Adipose tissue (tissue), 3 donors: ENCODE measurements around the gene HCRTR2. TPM values are rescaled to one million over a fixed set of nuclear protein-coding genes. Genes with fewer than 3 reads are reported as not detected.
"Not testable (repeated sequence)": the region's sequence is repeated elsewhere in the genome, so short reads cannot be mapped to it uniquely, and the experiment has no call there.

ENCODE experiments used
- H3K27ac ChIP-seq: one replicate; pipeline ENCODE4 v1.5.1; 2013; ENCODE audit warnings: low read depth, low read length
- WGBS, 3 donors: extraction: QIAGEN DNeasy Blood & Tissue Kit; methylation state at CpG; one replicate each; pipeline ENCODE4 v1.1.7; 2013; 5-methylcytosine and 5-hydroxymethylcytosine counted together
- polyA plus RNA-seq, 3 donors: library from polyadenylated mRNA; stranded (reverse); fragments of 200-250 nt; gene quantifications; one replicate each; pipeline ENCODE4 v1.2.3, GENCODE V29; 2013
- donor health status: healthy with polysubstance abuse.
- donor health status: Bipolar disorder and iron deficiency.
- donor health status: healthy.

The HCRTR2 gene
- polyA plus RNA-seq, 3 donors = 0.03 TPM; not detected in 2

- no peak overlapping the region for H3K27ac ChIP-seq
- 64 to 80% (median 73%) methylated on average over 3 of the region's 3 CpGs for WGBS, 3 donors
Measured at GRCh38 chr6:55208478-55209458, 34.5 kb downstream of the HCRTR2 start.

- no peak overlapping the region for H3K27ac ChIP-seq
Measured at GRCh38 chr6:55210952-55211351, 36.6 kb downstream of the HCRTR2 start.

- WGBS, 3 donors = 65 to 77% (median 69%) methylated on average over 2 of the region's 2 CpGs
- H3K27ac ChIP-seq = no peak overlapping the region
Measured at GRCh38 chr6:55212156-55212555, 37.8 kb downstream of the HCRTR2 start.

GRCh38 chr6:55220961-55221360 is 46.6 kb downstream of the HCRTR2 start:
- WGBS, 3 donors = 77 to 83% (median 79%) methylated on average over 3 of the region's 3 CpGs
- no peak overlapping the region for H3K27ac ChIP-seq

GRCh38 chr6:55227862-55228261 is 53.5 kb downstream of the HCRTR2 start:
- 63 to 86% (median 77%) methylated on average over 2 of the region's 2 CpGs for WGBS, 3 donors

GRCh38 chr6:55239099-55239498 is 64.8 kb downstream of the HCRTR2 start:
- no peak overlapping the region for H3K27ac ChIP-seq
- WGBS, 3 donors = 32 to 53% (median 49%) methylated on average over 1 of the region's 1 CpG

More at GRCh38 chr6:55227862-55228261, 53.5 kb downstream of the HCRTR2 start:
- no peak overlapping the region for H3K27ac ChIP-seq

GRCh38 chr6:55240975-55241605 is 66.8 kb downstream of the HCRTR2 start:
- not testable (repeated sequence) for H3K27ac ChIP-seq
- WGBS, 3 donors = 40 to 48% (median 48%) methylated on average over 6 of the region's 6 CpGs

GRCh38 chr6:55250400-55250799 is 76.1 kb downstream of the HCRTR2 start:
- WGBS, 3 donors = 15 to 41% (median 31%) methylated on average over 1 of the region's 1 CpG
- no peak overlapping the region for H3K27ac ChIP-seq

GRCh38 chr6:55255113-55255512 is 80.8 kb downstream of the HCRTR2 start:
- no peak overlapping the region for H3K27ac ChIP-seq
- WGBS, 3 donors = 53 to 87% (median 77%) methylated on average over 10 of the region's 10 CpGs

- 66 to 79% (median 72%) methylated on average over 2 of the region's 2 CpGs for WGBS, 3 donors
- no peak overlapping the region for H3K27ac ChIP-seq
Measured at GRCh38 chr6:55260181-55260580, 85.9 kb downstream of the HCRTR2 start.

- H3K27ac ChIP-seq = no peak overlapping the region
- 82 to 83% (median 83%) methylated on average over 4 of the region's 4 CpGs for WGBS, 3 donors
Measured at GRCh38 chr6:55265409-55266114, 91.2 kb downstream of the HCRTR2 start.

GRCh38 chr6:55266896-55267295 is 92.6 kb downstream of the HCRTR2 start:
- WGBS, 3 donors = 80 to 88% (median 85%) methylated on average over 2 of the region's 2 CpGs
- no peak overlapping the region for H3K27ac ChIP-seq

- 14 to 26% (median 16%) methylated on average over 15 of the region's 15 CpGs for WGBS, 3 donors
- no peak overlapping the region for H3K27ac ChIP-seq
Measured at GRCh38 chr6:55276745-55277530, 102.6 kb downstream of the HCRTR2 start.

GRCh38 chr6:55277646-55278045 is 103.3 kb downstream of the HCRTR2 start:
- 73 to 78% (median 74%) methylated on average over 5 of the region's 5 CpGs for WGBS, 3 donors

GRCh38 chr6:55281215-55281614 is 106.9 kb downstream of the HCRTR2 start:
- 60 to 74% (median 63%) methylated on average over 4 of the region's 4 CpGs for WGBS, 3 donors
- H3K27ac ChIP-seq = no peak overlapping the region

More at GRCh38 chr6:55277646-55278045, 103.3 kb downstream of the HCRTR2 start:
- H3K27ac ChIP-seq = no peak overlapping the region

- WGBS, 3 donors = 52 to 72% (median 70%) methylated on average over 6 of the region's 6 CpGs
- no peak overlapping the region for H3K27ac ChIP-seq
Measured at GRCh38 chr6:55282115-55282514, 107.8 kb downstream of the HCRTR2 start.

GRCh38 chr6:55286824-55287223 is 112.5 kb downstream of the HCRTR2 start:
- WGBS, 3 donors = 59 to 71% (median 62%) methylated on average over 2 of the region's 2 CpGs
- no peak overlapping the region for H3K27ac ChIP-seq

- WGBS, 3 donors = 58 to 78% (median 68%) methylated on average over 2 of the region's 2 CpGs
- H3K27ac ChIP-seq = no peak overlapping the region
Measured at GRCh38 chr6:55290736-55291135, 116.4 kb downstream of the HCRTR2 start.
